H1 (cell line): ENCODE results near the gene PDK4. TPM values are rescaled to one million over a fixed set of nuclear protein-coding genes. Genes with fewer than 3 reads are reported as not detected.

Experiments used
- CTCF ChIA-PET: fragments of 300-600 bp; sonication (Branson Sonifier 250); formaldehyde crosslinking; loops from one replicate; lab custom pipeline; 2021; ENCODE audit not compliant: partially characterized antibody; lab: Charles Lee
- POLR2A ChIA-PET: fragments of 300-600 bp; sonication (Branson Sonifier 250); formaldehyde crosslinking; loops from one replicate; lab custom pipeline; 2021; ENCODE audit warnings: inconsistent platforms; ENCODE audit not compliant: partially characterized antibody; lab: Charles Lee
- DNase-seq, 2 experiments: peaks; one replicate each; pipeline versions ENCODE4 v3.0.0 to v3.0.0-alpha.2; 2010 to 2022; ENCODE audit warnings: low spot score in 2 of 2, low read depth in 1 of 2, mixed read lengths in 1 of 2
- FAIRE-seq: peaks from 2 replicates; lab custom pipeline; 2011; peaks lifted over from hg19 to GRCh38; lab: Jason Lieb, UNC
- H2AFZ ChIP-seq: 2 replicates; pipeline ENCODE4 v1.8.1; 2012; ENCODE audit warnings: low read length, inconsistent platforms
- H2AK5ac ChIP-seq: 2 replicates; pipeline ENCODE4 v1.6.1; 2013; ENCODE audit warnings: low read depth, low read length
- H2BK120ac ChIP-seq: replicated peaks from 2 replicates; pipeline ENCODE3; 2013; ENCODE audit warnings: low read depth, low read length, inconsistent platforms
- H2BK12ac ChIP-seq: 2 replicates; pipeline ENCODE4 v1.6.1; 2013; ENCODE audit warnings: low read depth, low read length
- H2BK15ac ChIP-seq: 2 replicates; pipeline ENCODE4 v1.6.1; 2013; ENCODE audit warnings: low read length
- H2BK20ac ChIP-seq: 2 replicates; pipeline ENCODE4 v1.6.1; 2013; ENCODE audit warnings: low read length
- H2BK5ac ChIP-seq: 2 replicates; pipeline ENCODE4 v1.6.1; 2013; ENCODE audit warnings: low read depth, low read length
- H3K14ac ChIP-seq: 2 replicates; pipeline ENCODE4 v1.6.1; 2013; ENCODE audit warnings: inconsistent platforms; ENCODE audit not compliant: insufficient read length
- H3K18ac ChIP-seq: 2 replicates; pipeline ENCODE4 v1.6.1; 2013; ENCODE audit warnings: low read length; ENCODE audit errors: extremely low read depth
- H3K23ac ChIP-seq: 2 replicates; pipeline ENCODE4 v1.6.1; 2013; ENCODE audit warnings: inconsistent platforms; ENCODE audit not compliant: insufficient read length
- H3K23me2 ChIP-seq: 2 replicates; pipeline ENCODE4 v1.6.1; 2013; ENCODE audit warnings: low read depth, low read length
- H3K27ac ChIP-seq: 2 replicates; pipeline ENCODE4 v1.6.1; 2011; ENCODE audit warnings: low read depth, low read length, inconsistent platforms
- H3K27me3 ChIP-seq, 4 experiments: replicated peaks in 1 of 4; 1 replicate in 1 of 4; 2 replicates in 3 of 4; pipeline versions ENCODE4 v1.6.1 to v1.8.1; 2011 to 2013; ENCODE audit warnings: low read length in 3 of 4, mild to moderate bottlenecking in 3 of 4, inconsistent platforms in 2 of 4, mixed read lengths in 2 of 4, moderate library complexity in 1 of 4; ENCODE audit not compliant: control insufficient read depth in 3 of 4, insufficient read depth in 3 of 4; ENCODE audit errors: extremely low read depth in 1 of 4
- H3K36me3 ChIP-seq, 4 experiments: 2 replicates each; pipeline versions ENCODE4 v1.6.1 to v1.8.1; 2011 to 2013; ENCODE audit warnings: mild to moderate bottlenecking in 4 of 4, low read length in 3 of 4, moderate library complexity in 2 of 4, control low read depth in 1 of 4, inconsistent platforms in 1 of 4; ENCODE audit not compliant: insufficient read depth in 4 of 4, control insufficient read depth in 2 of 4
- H3K4ac ChIP-seq: replicated peaks from 2 replicates; pipeline ENCODE3; 2013; ENCODE audit warnings: low read length, low read depth, mixed read lengths, inconsistent platforms; ENCODE audit not compliant: insufficient read length
- H3K4me1 ChIP-seq, 4 experiments: replicated peaks in 1 of 4; 1 replicate in 1 of 4; 2 replicates in 3 of 4; pipeline versions ENCODE4 v1.6.1 to v1.8.1; 2011 to 2013; ENCODE audit warnings: low read length in 3 of 4, inconsistent platforms in 2 of 4, mixed read lengths in 1 of 4; ENCODE audit not compliant: insufficient read depth in 4 of 4, control insufficient read depth in 3 of 4
- H3K4me2 ChIP-seq, 2 experiments: 2 replicates each; pipeline versions ENCODE4 v1.6.1 to v1.8.1; 2011 to 2013; ENCODE audit warnings: low read depth in 2 of 2, low read length in 2 of 2, control low read depth in 1 of 2, inconsistent platforms in 1 of 2, mild to moderate bottlenecking in 1 of 2; ENCODE audit not compliant: insufficient read depth in 1 of 2
- H3K4me3 ChIP-seq, 4 experiments: fragments of 200-600, 300-600 bp in 1 of 4; sonication (generic), shearing (Covaris generic), sonication (Bioruptor Twin) in 1 of 4; 2 replicates each; pipeline versions ENCODE4 v1.5.1 to v1.8.1; 2011 to 2016; ENCODE audit warnings: low read length in 4 of 4, low read depth in 3 of 4, control low read depth in 2 of 4, inconsistent platforms in 2 of 4, mild to moderate bottlenecking in 2 of 4, mixed read lengths in 1 of 4, moderate library complexity in 1 of 4; ENCODE audit not compliant: insufficient read depth in 2 of 4; ENCODE audit errors: extremely low read depth in 1 of 4
- H3K56ac ChIP-seq: replicated peaks from 2 replicates; pipeline ENCODE3; 2013; ENCODE audit warnings: low read depth, mild to moderate bottlenecking, mixed read lengths, low read length, inconsistent platforms; ENCODE audit not compliant: insufficient read length
- H3K79me1 ChIP-seq: 2 replicates; pipeline ENCODE4 v1.6.1; 2013; ENCODE audit warnings: low read depth, low read length, control low read depth
- H3K79me2 ChIP-seq, 2 experiments: 2 replicates each; pipeline versions ENCODE4 v1.6.1 to v1.8.1; 2012 to 2013; ENCODE audit warnings: low read length in 2 of 2, mild to moderate bottlenecking in 2 of 2, inconsistent platforms in 1 of 2; ENCODE audit not compliant: insufficient read depth in 2 of 2, control insufficient read depth in 1 of 2
- H3K9ac ChIP-seq, 4 experiments: replicated peaks in 1 of 4; 1 replicate in 1 of 4; 2 replicates in 3 of 4; pipeline versions ENCODE4 v1.6.1 to v1.8.1; 2011 to 2013; ENCODE audit warnings: low read depth in 3 of 4, low read length in 3 of 4, control low read depth in 2 of 4, mild to moderate bottlenecking in 2 of 4, moderate library complexity in 2 of 4, inconsistent platforms in 1 of 4; ENCODE audit errors: extremely low read depth in 1 of 4
- H3K9me3 ChIP-seq, 2 experiments: 2 replicates each; pipeline versions ENCODE4 v1.6.1 to v1.8.1; 2012 to 2013; ENCODE audit warnings: mild to moderate bottlenecking in 2 of 2, moderate library complexity in 2 of 2, control low read depth in 1 of 2, inconsistent platforms in 1 of 2, low read depth in 1 of 2, low read length in 1 of 2, mixed read lengths in 1 of 2; ENCODE audit not compliant: insufficient read depth in 2 of 2
- H4K20me1 ChIP-seq, 2 experiments: replicated peaks in 1 of 2; 2 replicates each; pipeline versions ENCODE3 to v1.8.1; 2011 to 2013; ENCODE audit warnings: inconsistent platforms in 2 of 2, low read length in 2 of 2, mild to moderate bottlenecking in 1 of 2; ENCODE audit not compliant: insufficient read depth in 2 of 2, control insufficient read depth in 1 of 2
- H4K5ac ChIP-seq: 2 replicates; pipeline ENCODE4 v1.6.1; 2013; ENCODE audit warnings: low read length, low read depth, mixed read lengths, inconsistent platforms; ENCODE audit not compliant: insufficient read length
- H4K8ac ChIP-seq: 2 replicates; pipeline ENCODE4 v1.8.0; 2013; ENCODE audit warnings: mild to moderate bottlenecking, moderate library complexity, low read length, inconsistent platforms; ENCODE audit not compliant: insufficient read depth; ENCODE audit errors: extremely low read depth
- H4K91ac ChIP-seq: replicated peaks from 2 replicates; pipeline ENCODE3; 2013; ENCODE audit warnings: low read length, mixed read lengths, inconsistent platforms; ENCODE audit not compliant: insufficient read length
- ASH2L ChIP-seq: fragments of 200-600, 300-600 bp; sonication (generic); IDR thresholded peaks from one replicate; pipeline ENCODE4 v1.7.1; 2017; ENCODE audit warnings: low read length
- RAD21 ChIP-seq, 2 experiments: IDR thresholded peaks in 1 of 2; conservative IDR thresholded peaks in 1 of 2; 2 replicates each; pipeline ENCODE4 v1.6.1; 2011; ENCODE audit warnings: low read depth in 2 of 2, low read length in 2 of 2, improper control_type of control experiment in 1 of 2, inconsistent platforms in 1 of 2, mild to moderate bottlenecking in 1 of 2, moderate library complexity in 1 of 2
- SP4 ChIP-seq: IDR thresholded peaks from 2 replicates; pipeline ENCODE4 v1.6.1; 2012; ENCODE audit warnings: low read length, inconsistent platforms
- WGBS, 2 experiments: shearing (Covaris generic) in 1 of 2; methylation state at CpG; one replicate each; pipeline versions ENCODE4 v1.1.6 to v1.1.7; 2013 to 2015; ENCODE audit warnings: low lambda C conversion rate in 2 of 2, mixed read lengths in 2 of 2, inconsistent platforms in 1 of 2, low coverage in 1 of 2, missing lambda C conversion rate in 1 of 2; ENCODE audit not compliant: insufficient replicate concordance in 2 of 2, insufficient coverage in 1 of 2, insufficient read length in 1 of 2; ENCODE audit errors: extremely low coverage in 1 of 2, missing lambda C conversion rate in 1 of 2; 5-methylcytosine and 5-hydroxymethylcytosine counted together
- polyA plus RNA-seq, 7 experiments: library from polyadenylated mRNA; depleted of rRNA in 3 of 7; stranded (reverse) in 5 of 7; unstranded in 2 of 7; fragments of >200 nt in 5 of 7; fragments of 200-250 nt in 2 of 7; gene quantifications; 1 replicate in 5 of 7; 2 replicates in 1 of 7; 4 replicates in 1 of 7; pipeline versions ENCODE4 v1.2.1 to v1.2.3, GENCODE V29; 2011 to 2013; ENCODE audit warnings: missing spikeins in 2 of 7, mixed read lengths in 2 of 7
- total RNA-seq: library from RNA; stranded (reverse); fragmentation: NEBNext Ultra II Directional; extraction: Animal tissue kit (Norgen Biotek cat#: 25700); gene quantifications from 2 replicates; pipeline ENCODE4 v1.2.1, GENCODE V29; 2021

Gene PDK4
- total and polyA plus RNA-seq, 2 of the 8 experiments (the other 6 are each of a cell fraction or from before 2014, with no cell fraction given) = 0.26 TPM; not detected in 1

- no peak overlapping the region for H3K9ac ChIP-seq
These were observed 13.1 kb upstream of the PDK4 start for GRCh38 chr7:95609277-95609971.

More at GRCh38 chr7:95609277-95609971, 13.1 kb upstream of the PDK4 start:
- ChIA-PET CTCF (interaction anchor here (1.0 to 1.9 kb wide), 2 partner anchors 77 to 78 kb away, joined by 3 to 5 read pairs; no protein-coding TSS in a partner anchor), POLR2A (no interaction called here)
- Histone ChIP-seq H2BK20ac (no peak overlapping the region), H3K9me3 (peaks cover 0 to 8% of the 10 kb centered on the region in 2 experiments; a peak in 2 of 4 replicates), H2BK12ac (no peak overlapping the region), H3K36me3 (no peaks in the 10 kb centered on the region), H3K4me3 (no peak overlapping the region), H3K79me1 (no peaks in the 10 kb centered on the region), H4K91ac (no peak overlapping the region), H3K27ac (no peak overlapping the region), H4K20me1 (no peaks in the 10 kb centered on the region), H3K27me3 (no peaks in the 10 kb centered on the region; a peak in 2 of 7 replicates), H2AFZ (no peak overlapping the region), H3K18ac (no peak overlapping the region), H2AK5ac (no peak overlapping the region), H3K23me2 (no peaks in the 10 kb centered on the region), H3K4ac (no peak overlapping the region), H3K14ac (no peak overlapping the region), H3K23ac (no peak overlapping the region), H2BK15ac (no peak overlapping the region), H4K8ac (no peak overlapping the region), H3K56ac (no peak overlapping the region), H2BK5ac (no peak overlapping the region), H2BK120ac (no peak overlapping the region), H3K79me2 (no peaks in the 10 kb centered on the region), H3K4me2 (no peak overlapping the region), H3K4me1 (no peaks in the 10 kb centered on the region), H4K5ac (no peak overlapping the region)
- FAIRE-seq (no peak), DNase-seq (no peak)
- 92% methylated on average over 4 of the region's 4 CpGs; no CpG with 5 or more reads in 1 of the 2 experiments for WGBS, 2 experiments
- TF ChIP-seq RAD21 (IDR thresholded peaks at IDR 0.05 in 1 of 2, conservative IDR thresholded peaks at IDR 0.05 in 1 of 2; ENCODE audit: low read depth in 2 of 2, low read length in 2 of 2) (no peak), SP4 (no peak), ASH2L (no peak)
